ENCODE data around the gene PLLP.

- TF ChIP-seq, protein P1, sequence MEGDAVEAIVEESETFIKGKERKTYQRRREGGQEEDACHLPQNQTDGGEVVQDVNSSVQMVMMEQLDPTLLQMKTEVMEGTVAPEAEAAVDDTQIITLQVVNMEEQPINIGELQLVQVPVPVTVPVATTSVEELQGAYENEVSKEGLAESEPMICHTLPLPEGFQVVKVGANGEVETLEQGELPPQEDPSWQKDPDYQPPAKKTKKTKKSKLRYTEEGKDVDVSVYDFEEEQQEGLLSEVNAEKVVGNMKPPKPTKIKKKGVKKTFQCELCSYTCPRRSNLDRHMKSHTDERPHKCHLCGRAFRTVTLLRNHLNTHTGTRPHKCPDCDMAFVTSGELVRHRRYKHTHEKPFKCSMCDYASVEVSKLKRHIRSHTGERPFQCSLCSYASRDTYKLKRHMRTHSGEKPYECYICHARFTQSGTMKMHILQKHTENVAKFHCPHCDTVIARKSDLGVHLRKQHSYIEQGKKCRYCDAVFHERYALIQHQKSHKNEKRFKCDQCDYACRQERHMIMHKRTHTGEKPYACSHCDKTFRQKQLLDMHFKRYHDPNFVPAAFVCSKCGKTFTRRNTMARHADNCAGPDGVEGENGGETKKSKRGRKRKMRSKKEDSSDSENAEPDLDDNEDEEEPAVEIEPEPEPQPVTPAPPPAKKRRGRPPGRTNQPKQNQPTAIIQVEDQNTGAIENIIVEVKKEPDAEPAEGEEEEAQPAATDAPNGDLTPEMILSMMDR (IDR thresholded peaks at IDR 0.05) = no peak
- TF ChIP-seq POLR2A (IDR thresholded peaks at IDR 0.05) (no peak), EP300 (IDR thresholded peaks at IDR 0.05; ENCODE audit: low read depth) (no peak), POLR2AphosphoS5 (IDR thresholded peaks at IDR 0.05) (no peak)
Observed at GRCh38 chr16:57308041-57308440, 23.6 kb upstream of the PLLP start.
